H1 (cell line): ENCODE measurements around the gene NSUN6. TPM values are rescaled to one million over a fixed set of nuclear protein-coding genes. Genes with fewer than 3 reads are reported as not detected.

Experiments used
- CTCF ChIA-PET: fragments of 300-600 bp; sonication (Branson Sonifier 250); formaldehyde crosslinking; loops from one replicate; lab custom pipeline; 2021; ENCODE audit not compliant: partially characterized antibody; lab: Charles Lee
- POLR2A ChIA-PET: fragments of 300-600 bp; sonication (Branson Sonifier 250); formaldehyde crosslinking; loops from one replicate; lab custom pipeline; 2021; ENCODE audit warnings: inconsistent platforms; ENCODE audit not compliant: partially characterized antibody; lab: Charles Lee
- DNase-seq, 2 experiments: peaks; one replicate each; pipeline versions ENCODE4 v3.0.0 to v3.0.0-alpha.2; 2010 to 2022; ENCODE audit warnings: low spot score in 2 of 2, low read depth in 1 of 2, mixed read lengths in 1 of 2
- FAIRE-seq: peaks from 2 replicates; lab custom pipeline; 2011; peaks lifted over from hg19 to GRCh38; lab: Jason Lieb, UNC
- H2AFZ ChIP-seq: 2 replicates; pipeline ENCODE4 v1.8.1; 2012; ENCODE audit warnings: low read length, inconsistent platforms
- H2AK5ac ChIP-seq: 2 replicates; pipeline ENCODE4 v1.6.1; 2013; ENCODE audit warnings: low read depth, low read length
- H2BK120ac ChIP-seq: replicated peaks from 2 replicates; pipeline ENCODE3; 2013; ENCODE audit warnings: low read depth, low read length, inconsistent platforms
- H2BK12ac ChIP-seq: 2 replicates; pipeline ENCODE4 v1.6.1; 2013; ENCODE audit warnings: low read depth, low read length
- H2BK15ac ChIP-seq: 2 replicates; pipeline ENCODE4 v1.6.1; 2013; ENCODE audit warnings: low read length
- H2BK20ac ChIP-seq: 2 replicates; pipeline ENCODE4 v1.6.1; 2013; ENCODE audit warnings: low read length
- H2BK5ac ChIP-seq: 2 replicates; pipeline ENCODE4 v1.6.1; 2013; ENCODE audit warnings: low read depth, low read length
- H3K14ac ChIP-seq: 2 replicates; pipeline ENCODE4 v1.6.1; 2013; ENCODE audit warnings: inconsistent platforms; ENCODE audit not compliant: insufficient read length
- H3K18ac ChIP-seq: 2 replicates; pipeline ENCODE4 v1.6.1; 2013; ENCODE audit warnings: low read length; ENCODE audit errors: extremely low read depth
- H3K23ac ChIP-seq: 2 replicates; pipeline ENCODE4 v1.6.1; 2013; ENCODE audit warnings: inconsistent platforms; ENCODE audit not compliant: insufficient read length
- H3K23me2 ChIP-seq: 2 replicates; pipeline ENCODE4 v1.6.1; 2013; ENCODE audit warnings: low read depth, low read length
- H3K27ac ChIP-seq: 2 replicates; pipeline ENCODE4 v1.6.1; 2011; ENCODE audit warnings: low read depth, low read length, inconsistent platforms
- H3K27me3 ChIP-seq, 4 experiments: replicated peaks in 1 of 4; 1 replicate in 1 of 4; 2 replicates in 3 of 4; pipeline versions ENCODE4 v1.6.1 to v1.8.1; 2011 to 2013; ENCODE audit warnings: low read length in 3 of 4, mild to moderate bottlenecking in 3 of 4, inconsistent platforms in 2 of 4, mixed read lengths in 2 of 4, moderate library complexity in 1 of 4; ENCODE audit not compliant: control insufficient read depth in 3 of 4, insufficient read depth in 3 of 4; ENCODE audit errors: extremely low read depth in 1 of 4
- H3K36me3 ChIP-seq, 4 experiments: 2 replicates each; pipeline versions ENCODE4 v1.6.1 to v1.8.1; 2011 to 2013; ENCODE audit warnings: mild to moderate bottlenecking in 4 of 4, low read length in 3 of 4, moderate library complexity in 2 of 4, control low read depth in 1 of 4, inconsistent platforms in 1 of 4; ENCODE audit not compliant: insufficient read depth in 4 of 4, control insufficient read depth in 2 of 4
- H3K4ac ChIP-seq: replicated peaks from 2 replicates; pipeline ENCODE3; 2013; ENCODE audit warnings: low read length, low read depth, mixed read lengths, inconsistent platforms; ENCODE audit not compliant: insufficient read length
- H3K4me1 ChIP-seq, 4 experiments: replicated peaks in 1 of 4; 1 replicate in 1 of 4; 2 replicates in 3 of 4; pipeline versions ENCODE4 v1.6.1 to v1.8.1; 2011 to 2013; ENCODE audit warnings: low read length in 3 of 4, inconsistent platforms in 2 of 4, mixed read lengths in 1 of 4; ENCODE audit not compliant: insufficient read depth in 4 of 4, control insufficient read depth in 3 of 4
- H3K4me2 ChIP-seq, 2 experiments: 2 replicates each; pipeline versions ENCODE4 v1.6.1 to v1.8.1; 2011 to 2013; ENCODE audit warnings: low read depth in 2 of 2, low read length in 2 of 2, control low read depth in 1 of 2, inconsistent platforms in 1 of 2, mild to moderate bottlenecking in 1 of 2; ENCODE audit not compliant: insufficient read depth in 1 of 2
- H3K4me3 ChIP-seq, 4 experiments: fragments of 200-600, 300-600 bp in 1 of 4; sonication (generic), shearing (Covaris generic), sonication (Bioruptor Twin) in 1 of 4; 2 replicates each; pipeline versions ENCODE4 v1.5.1 to v1.8.1; 2011 to 2016; ENCODE audit warnings: low read length in 4 of 4, low read depth in 3 of 4, control low read depth in 2 of 4, inconsistent platforms in 2 of 4, mild to moderate bottlenecking in 2 of 4, mixed read lengths in 1 of 4, moderate library complexity in 1 of 4; ENCODE audit not compliant: insufficient read depth in 2 of 4; ENCODE audit errors: extremely low read depth in 1 of 4
- H3K56ac ChIP-seq: replicated peaks from 2 replicates; pipeline ENCODE3; 2013; ENCODE audit warnings: low read depth, mild to moderate bottlenecking, mixed read lengths, low read length, inconsistent platforms; ENCODE audit not compliant: insufficient read length
- H3K79me1 ChIP-seq: 2 replicates; pipeline ENCODE4 v1.6.1; 2013; ENCODE audit warnings: low read depth, low read length, control low read depth
- H3K79me2 ChIP-seq, 2 experiments: 2 replicates each; pipeline versions ENCODE4 v1.6.1 to v1.8.1; 2012 to 2013; ENCODE audit warnings: low read length in 2 of 2, mild to moderate bottlenecking in 2 of 2, inconsistent platforms in 1 of 2; ENCODE audit not compliant: insufficient read depth in 2 of 2, control insufficient read depth in 1 of 2
- H3K9ac ChIP-seq, 4 experiments: replicated peaks in 1 of 4; 1 replicate in 1 of 4; 2 replicates in 3 of 4; pipeline versions ENCODE4 v1.6.1 to v1.8.1; 2011 to 2013; ENCODE audit warnings: low read depth in 3 of 4, low read length in 3 of 4, control low read depth in 2 of 4, mild to moderate bottlenecking in 2 of 4, moderate library complexity in 2 of 4, inconsistent platforms in 1 of 4; ENCODE audit errors: extremely low read depth in 1 of 4
- H3K9me3 ChIP-seq, 2 experiments: 2 replicates each; pipeline versions ENCODE4 v1.6.1 to v1.8.1; 2012 to 2013; ENCODE audit warnings: mild to moderate bottlenecking in 2 of 2, moderate library complexity in 2 of 2, control low read depth in 1 of 2, inconsistent platforms in 1 of 2, low read depth in 1 of 2, low read length in 1 of 2, mixed read lengths in 1 of 2; ENCODE audit not compliant: insufficient read depth in 2 of 2
- H4K20me1 ChIP-seq, 2 experiments: replicated peaks in 1 of 2; 2 replicates each; pipeline versions ENCODE3 to v1.8.1; 2011 to 2013; ENCODE audit warnings: inconsistent platforms in 2 of 2, low read length in 2 of 2, mild to moderate bottlenecking in 1 of 2; ENCODE audit not compliant: insufficient read depth in 2 of 2, control insufficient read depth in 1 of 2
- H4K5ac ChIP-seq: 2 replicates; pipeline ENCODE4 v1.6.1; 2013; ENCODE audit warnings: low read length, low read depth, mixed read lengths, inconsistent platforms; ENCODE audit not compliant: insufficient read length
- H4K8ac ChIP-seq: 2 replicates; pipeline ENCODE4 v1.8.0; 2013; ENCODE audit warnings: mild to moderate bottlenecking, moderate library complexity, low read length, inconsistent platforms; ENCODE audit not compliant: insufficient read depth; ENCODE audit errors: extremely low read depth
- H4K91ac ChIP-seq: replicated peaks from 2 replicates; pipeline ENCODE3; 2013; ENCODE audit warnings: low read length, mixed read lengths, inconsistent platforms; ENCODE audit not compliant: insufficient read length
- SIN3A ChIP-seq, 2 experiments: IDR thresholded peaks in 1 of 2; conservative IDR thresholded peaks in 1 of 2; 2 replicates each; pipeline ENCODE4 v1.6.1; 2011 to 2012; ENCODE audit warnings: low read length in 2 of 2, improper control_type of control experiment in 1 of 2, low read depth in 1 of 2, mild to moderate bottlenecking in 1 of 2
- SUZ12 ChIP-seq: fragments of 200-600 bp; sonication (generic); IDR thresholded peaks from 2 replicates; pipeline ENCODE4 v1.6.1; 2012; ENCODE audit warnings: mild to moderate bottlenecking, inconsistent platforms, low read length, moderate library complexity, mixed read lengths
- TCF12 ChIP-seq: IDR thresholded peaks from 2 replicates; pipeline ENCODE4 v1.6.1; 2011; ENCODE audit warnings: low read depth, mild to moderate bottlenecking, low read length
- YY1 ChIP-seq: IDR thresholded peaks from 2 replicates; pipeline ENCODE4 v1.6.1; 2011; ENCODE audit warnings: low read depth, mild to moderate bottlenecking, low read length
- WGBS, 2 experiments: shearing (Covaris generic) in 1 of 2; methylation state at CpG; one replicate each; pipeline versions ENCODE4 v1.1.6 to v1.1.7; 2013 to 2015; ENCODE audit warnings: low lambda C conversion rate in 2 of 2, mixed read lengths in 2 of 2, inconsistent platforms in 1 of 2, low coverage in 1 of 2, missing lambda C conversion rate in 1 of 2; ENCODE audit not compliant: insufficient replicate concordance in 2 of 2, insufficient coverage in 1 of 2, insufficient read length in 1 of 2; ENCODE audit errors: extremely low coverage in 1 of 2, missing lambda C conversion rate in 1 of 2; 5-methylcytosine and 5-hydroxymethylcytosine counted together
- polyA plus RNA-seq, 7 experiments: library from polyadenylated mRNA; depleted of rRNA in 3 of 7; stranded (reverse) in 5 of 7; unstranded in 2 of 7; fragments of >200 nt in 5 of 7; fragments of 200-250 nt in 2 of 7; gene quantifications; 1 replicate in 5 of 7; 2 replicates in 1 of 7; 4 replicates in 1 of 7; pipeline versions ENCODE4 v1.2.1 to v1.2.3, GENCODE V29; 2011 to 2013; ENCODE audit warnings: missing spikeins in 2 of 7, mixed read lengths in 2 of 7
- total RNA-seq: library from RNA; stranded (reverse); fragmentation: NEBNext Ultra II Directional; extraction: Animal tissue kit (Norgen Biotek cat#: 25700); gene quantifications from 2 replicates; pipeline ENCODE4 v1.2.1, GENCODE V29; 2021

The NSUN6 gene
- total and polyA plus RNA-seq, 2 of the 8 experiments (the other 6 are each of a cell fraction or from before 2014, with no cell fraction given), result 5.9 to 14.4 TPM

DNA sequence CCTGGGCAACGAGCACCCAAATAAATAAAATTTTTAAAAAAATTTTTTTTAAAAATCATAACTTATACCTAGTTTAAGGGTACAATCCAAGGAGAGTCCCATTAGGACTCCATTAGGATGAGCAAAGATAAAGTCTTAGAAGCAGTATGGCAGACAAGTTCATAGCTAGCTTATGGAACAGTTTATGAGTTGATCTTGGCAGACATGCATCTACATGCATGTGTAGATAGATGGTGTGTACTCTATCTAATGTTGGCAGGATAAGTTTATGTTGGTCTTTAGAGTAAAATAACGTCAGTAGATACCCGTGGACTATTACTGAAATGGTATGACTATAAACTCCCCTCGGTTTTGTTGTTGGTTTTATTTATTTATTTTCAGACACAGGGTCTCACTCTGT is 40.2 kb downstream of the NSUN6 start:
- no peak for DNase-seq
- no peak overlapping the region for H2AFZ ChIP-seq
- H3K4ac ChIP-seq, result no peak overlapping the region
- H3K56ac ChIP-seq, result no peak overlapping the region
- no peak overlapping the region for H2BK120ac ChIP-seq
- no peak overlapping the region for H4K8ac ChIP-seq
- ChIA-PET POLR2A (no interaction called here), CTCF (interaction anchor here (1.8 kb wide), 1 partner anchor 11 kb away, joined by 9 read pairs; no protein-coding TSS in a partner anchor)
- no peak overlapping the region for H3K27ac ChIP-seq
- H3K9me3 ChIP-seq, result no peaks in the 10 kb centered on the region
- no peak overlapping the region for H3K4me2 ChIP-seq
- H3K79me2 ChIP-seq, result no peaks in the 10 kb centered on the region
- H3K27me3 ChIP-seq, result no peaks in the 10 kb centered on the region
- H3K18ac ChIP-seq, result no peak overlapping the region
- no peak overlapping the region for H3K23ac ChIP-seq
- H2BK15ac ChIP-seq, result no peak overlapping the region
- no peaks in the 10 kb centered on the region; the same call in 1 of the 2 replicates for H3K79me1 ChIP-seq
- no peak overlapping the region for H3K14ac ChIP-seq
- H2BK12ac ChIP-seq, result no peak overlapping the region
- H3K4me1 ChIP-seq, result no peaks in the 10 kb centered on the region
- TF ChIP-seq YY1 (no peak), TCF12 (no peak), SIN3A (conservative IDR thresholded peaks at IDR 0.05 in 1 of 2, IDR thresholded peaks at IDR 0.05 in 1 of 2; ENCODE audit: low read depth in 1 of 2, low read length in 2 of 2) (no peak), SUZ12 (no peak)
- H3K36me3 ChIP-seq, result peaks cover 0 to 3% (median 0%) of the 10 kb centered on the region in 4 experiments; a peak in 4 of 8 replicates
- H3K9ac ChIP-seq, result no peak overlapping the region
- H4K20me1 ChIP-seq, result peaks cover 0 to 2% of the 10 kb centered on the region in 2 experiments
- H2AK5ac ChIP-seq, result no peak overlapping the region
- no peak overlapping the region for H4K5ac ChIP-seq
- no peak overlapping the region for H3K4me3 ChIP-seq
- no peaks in the 10 kb centered on the region for H3K23me2 ChIP-seq
- no peak overlapping the region for H2BK20ac ChIP-seq
- WGBS, 2 experiments, result 87% methylated on average over 4 of the region's 4 CpGs; no CpG with 5 or more reads in 1 of the 2 experiments
- H4K91ac ChIP-seq, result no peak overlapping the region
- H2BK5ac ChIP-seq, result no peak overlapping the region
- FAIRE-seq, result no peak
